ENCODE data around the gene CRIM1.

- TF ChIP-seq TAF1 (IDR thresholded peaks at IDR 0.05; ENCODE audit: borderline replicate concordance, insufficient read depth, low read length), result no peak
- TF ChIP-seq REST (IDR thresholded peaks at IDR 0.05; ENCODE audit: insufficient read depth in 1 of 2, low read depth in 2 of 2, low read length in 2 of 2), result no peak
- TF ChIP-seq POLR2AphosphoS5 (IDR thresholded peaks at IDR 0.05; ENCODE audit: low read depth, low read length), result no peak
- no peak for TF ChIP-seq SIN3A (IDR thresholded peaks at IDR 0.05; ENCODE audit: borderline replicate concordance, insufficient read depth, low read length)
Observed at GRCh38 chr2:36383726-36384125, 28.1 kb downstream of the CRIM1 start.
